SH-SY5Y (cell line): ENCODE data around the gene YY1.

Source experiments
- GATA2 ChIP-seq: IDR thresholded peaks from 2 replicates; pipeline ENCODE4 v1.6.1; 2011; ENCODE audit warnings: mild to moderate bottlenecking, low read depth, low read length
- GATA3 ChIP-seq: IDR thresholded peaks from 2 replicates; pipeline ENCODE4 v1.6.1; 2011; ENCODE audit warnings: low read depth, mild to moderate bottlenecking, low read length, moderate library complexity

YY1 gene

DNA sequence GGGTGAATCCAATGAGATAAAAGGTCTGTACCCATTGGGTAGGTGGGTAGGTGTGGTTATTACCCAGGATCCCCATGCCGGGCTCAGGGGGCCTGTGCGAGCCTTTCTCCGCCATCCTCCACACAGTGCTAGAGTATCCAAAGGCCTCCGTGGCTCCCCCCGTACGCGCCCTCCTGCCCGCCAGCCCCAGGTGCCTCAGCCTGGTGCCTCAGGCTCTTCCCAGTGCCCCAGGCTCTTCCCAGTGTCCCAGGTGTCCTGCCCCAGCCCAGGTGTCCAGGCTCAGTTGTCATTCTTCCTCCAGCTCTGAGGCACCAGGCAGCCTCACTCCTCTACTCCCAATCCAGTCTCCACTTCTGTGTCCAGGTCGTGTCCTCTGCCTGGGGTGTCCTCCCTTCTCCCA is 27.6 kb upstream of the YY1 start:
- TF ChIP-seq GATA3 (no peak), GATA2 (no peak)

DNA sequence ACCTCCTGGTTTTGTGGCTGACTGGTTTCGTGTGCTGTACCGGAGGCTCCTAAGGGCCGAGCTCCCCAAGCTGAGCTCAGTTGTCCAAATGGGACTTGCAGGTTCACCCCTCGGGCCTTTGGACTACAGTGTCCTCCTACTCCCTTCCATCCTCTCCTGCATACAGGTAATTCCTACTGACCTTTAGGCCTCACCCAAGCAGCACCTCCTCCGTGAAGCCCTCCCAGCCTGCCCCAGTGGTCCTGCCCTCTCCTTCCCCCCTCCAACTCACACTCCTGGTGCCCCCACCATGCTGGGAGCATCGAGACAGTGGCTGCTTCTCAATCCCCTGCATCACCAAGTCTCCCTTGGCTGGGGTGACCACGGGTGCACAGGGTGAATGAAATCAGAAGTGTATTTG is 27.1 kb upstream of the YY1 start:
- TF ChIP-seq GATA3 (no peak), GATA2 (no peak)

DNA sequence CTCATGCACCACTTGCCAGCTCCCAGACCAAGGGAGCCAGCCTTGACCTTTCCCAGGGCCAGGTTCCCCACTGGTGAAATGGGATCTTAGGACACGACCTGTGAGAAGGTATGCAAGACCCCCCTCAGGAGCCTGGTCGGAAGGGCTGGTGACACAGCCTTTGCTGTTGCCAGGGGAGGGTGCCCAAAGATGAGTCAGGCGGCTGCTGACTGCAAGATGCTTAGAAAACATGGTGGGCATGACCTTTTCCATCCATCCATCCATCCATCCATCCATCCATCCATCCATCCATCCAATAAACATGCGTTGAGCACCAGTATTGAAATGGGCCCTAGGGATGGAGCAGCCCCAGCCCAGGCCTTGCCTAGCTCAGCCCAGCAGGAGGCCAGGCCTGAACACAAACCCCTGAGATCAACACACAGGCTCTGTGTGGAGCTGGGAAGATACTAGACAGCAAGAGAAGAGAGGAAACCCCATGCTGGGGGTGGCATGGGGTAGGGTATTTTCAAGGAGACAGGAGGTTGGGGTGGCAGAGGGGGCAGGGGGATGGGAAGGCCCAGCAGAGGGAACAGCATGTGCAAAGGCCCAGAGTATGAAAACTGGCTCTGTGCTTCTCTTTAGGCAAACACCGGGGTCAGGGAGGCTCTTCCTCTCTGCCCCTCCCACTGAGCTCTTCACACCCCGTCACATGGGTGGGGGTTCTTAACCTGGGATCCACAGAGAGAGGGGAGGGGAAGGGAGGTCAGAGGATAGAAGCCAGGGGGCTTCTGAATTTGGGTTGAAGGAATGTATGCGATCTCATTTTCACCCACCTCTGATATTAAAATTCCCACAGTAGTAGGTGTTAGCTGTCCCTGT is 26.2 kb upstream of the YY1 start:
- no peak for TF ChIP-seq GATA2
- no peak for TF ChIP-seq GATA3

DNA sequence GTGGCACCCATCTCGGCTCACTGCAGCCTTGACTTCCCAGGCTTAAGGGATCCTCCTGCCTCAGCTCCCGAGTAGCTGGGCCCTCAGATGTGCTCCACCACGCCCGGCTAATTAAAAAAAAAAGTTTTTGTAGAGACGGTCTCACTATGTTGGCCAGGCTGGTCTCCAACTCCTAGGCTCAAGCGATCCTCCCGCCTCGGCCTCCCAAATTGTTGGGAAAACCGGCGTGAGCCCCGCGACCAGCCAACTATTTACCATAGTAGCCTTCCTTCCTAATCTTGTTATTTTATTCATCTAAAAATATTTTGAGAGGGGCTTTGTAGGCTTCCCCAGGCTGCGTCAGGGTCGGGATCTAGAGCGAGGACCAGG is 25.4 kb upstream of the YY1 start:
- TF ChIP-seq GATA2 (no peak), GATA3 (no peak)

DNA sequence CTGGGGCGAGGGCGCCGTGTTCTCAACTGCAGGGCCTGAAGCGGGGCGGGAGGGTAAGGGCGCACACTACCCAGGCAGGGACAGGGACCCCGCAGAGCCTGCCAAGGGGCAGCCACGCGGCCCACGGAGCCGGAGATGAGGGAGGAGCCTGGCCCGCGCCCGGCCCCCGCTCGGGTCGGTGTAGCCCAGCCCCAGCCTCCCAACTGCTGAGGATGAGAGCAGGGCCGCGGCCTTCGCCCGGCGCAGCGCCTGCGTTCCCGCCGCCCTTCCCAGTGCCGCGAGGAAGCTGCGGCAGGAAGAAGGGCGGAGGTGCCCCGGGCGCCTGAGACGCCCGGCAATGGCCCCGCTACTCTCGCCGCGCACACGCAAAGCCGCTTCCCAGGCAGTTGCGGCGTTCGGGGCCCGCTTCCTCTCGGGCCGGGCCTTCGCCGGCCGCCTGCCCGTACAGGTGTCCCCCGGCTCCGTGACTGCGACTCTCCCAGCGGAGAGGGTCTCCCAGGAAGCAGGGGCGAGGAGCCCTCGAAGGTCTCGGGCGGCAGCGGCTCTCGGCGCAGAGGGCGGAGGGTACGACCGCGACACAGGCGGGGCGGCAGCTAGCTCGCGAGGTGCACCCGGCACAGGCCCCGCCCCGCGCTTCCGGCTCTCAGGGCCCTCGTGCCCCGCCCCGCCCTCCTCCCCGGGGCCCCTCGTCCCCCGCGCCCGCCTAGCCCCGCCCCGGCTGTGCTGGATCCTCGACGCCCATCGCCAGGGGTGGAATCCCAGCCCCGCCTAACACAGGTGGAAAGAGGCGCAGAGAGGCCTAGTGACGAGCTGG is 24.8 kb upstream of the YY1 start:
- TF ChIP-seq GATA3 = no peak
- no peak for TF ChIP-seq GATA2

DNA sequence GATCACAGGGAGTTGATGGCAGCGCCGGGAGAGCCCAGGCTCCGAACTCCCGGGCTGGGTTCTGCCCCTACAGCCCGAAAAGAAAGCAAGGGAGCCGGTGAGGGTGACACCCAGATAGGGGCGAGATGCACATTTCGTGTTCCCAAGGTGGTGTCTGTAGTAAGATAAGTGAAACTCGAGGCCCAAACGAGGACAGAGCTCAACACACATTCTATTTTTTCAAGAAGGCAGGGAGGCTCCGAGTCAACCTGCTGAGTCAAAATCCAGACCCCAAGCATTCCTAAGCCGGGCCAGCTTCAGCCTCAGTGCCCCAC is 24.2 kb upstream of the YY1 start:
- TF ChIP-seq GATA2 = no peak
- no peak for TF ChIP-seq GATA3

DNA sequence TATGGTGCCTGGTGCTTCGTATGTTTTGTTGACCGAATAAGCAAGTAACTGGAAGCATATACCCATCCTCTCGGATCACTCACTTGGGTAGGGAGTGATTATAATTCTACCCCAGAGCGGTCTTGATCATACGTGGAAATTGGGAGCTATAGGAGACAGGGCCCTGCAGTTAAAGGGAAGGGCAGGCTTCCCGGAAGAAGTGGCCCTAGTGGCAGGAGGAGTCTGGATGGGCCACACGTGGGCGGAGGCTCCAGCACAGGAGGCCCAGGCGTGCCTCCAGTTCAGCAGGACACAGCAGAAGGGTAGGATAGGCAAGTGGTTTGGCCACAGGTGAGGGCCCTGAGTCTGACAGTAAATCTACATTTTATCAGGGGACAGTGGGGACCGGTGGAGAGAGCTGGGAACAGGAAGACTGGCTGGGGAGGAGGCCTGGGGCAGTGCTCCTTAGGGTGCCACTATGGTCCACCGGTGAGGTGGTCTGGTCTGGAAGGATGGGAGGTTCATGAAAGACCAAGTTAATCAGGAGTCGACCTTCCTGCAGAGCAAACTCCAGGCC is 23.5 kb upstream of the YY1 start:
- TF ChIP-seq GATA3 = no peak

DNA sequence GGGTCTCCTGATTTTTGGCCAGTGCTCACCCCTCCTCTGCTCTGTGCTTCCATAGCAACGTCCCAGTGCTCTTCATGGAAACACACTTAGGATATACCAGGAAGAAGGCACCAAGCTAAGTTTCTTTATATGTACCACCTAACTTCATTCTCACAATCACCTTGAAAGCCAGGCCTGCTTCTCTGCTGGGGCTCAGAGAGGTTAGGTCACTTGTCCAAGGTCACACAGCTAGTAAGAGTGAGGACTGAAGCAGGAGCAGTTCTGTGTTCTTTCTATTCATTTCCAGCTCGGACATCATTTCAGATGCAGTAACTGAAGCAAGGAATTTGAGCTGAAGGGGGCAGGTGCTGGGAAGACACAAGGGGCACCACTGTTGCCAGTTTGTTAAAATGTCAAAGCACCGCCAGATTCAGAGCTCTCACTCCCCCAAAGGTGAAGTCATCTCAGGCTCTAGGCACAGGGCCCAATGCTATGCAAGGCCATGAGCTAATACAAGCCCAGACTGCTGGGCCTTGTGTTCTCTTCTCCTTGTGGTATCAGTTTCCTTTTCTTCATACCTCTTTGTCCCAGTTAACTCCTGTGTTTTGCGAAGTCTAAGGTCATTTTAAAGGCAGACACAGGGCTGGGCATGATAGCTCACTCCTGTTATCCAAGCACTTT is 19.7 kb upstream of the YY1 start:
- TF ChIP-seq GATA3 = no peak
- TF ChIP-seq GATA2 = no peak

DNA sequence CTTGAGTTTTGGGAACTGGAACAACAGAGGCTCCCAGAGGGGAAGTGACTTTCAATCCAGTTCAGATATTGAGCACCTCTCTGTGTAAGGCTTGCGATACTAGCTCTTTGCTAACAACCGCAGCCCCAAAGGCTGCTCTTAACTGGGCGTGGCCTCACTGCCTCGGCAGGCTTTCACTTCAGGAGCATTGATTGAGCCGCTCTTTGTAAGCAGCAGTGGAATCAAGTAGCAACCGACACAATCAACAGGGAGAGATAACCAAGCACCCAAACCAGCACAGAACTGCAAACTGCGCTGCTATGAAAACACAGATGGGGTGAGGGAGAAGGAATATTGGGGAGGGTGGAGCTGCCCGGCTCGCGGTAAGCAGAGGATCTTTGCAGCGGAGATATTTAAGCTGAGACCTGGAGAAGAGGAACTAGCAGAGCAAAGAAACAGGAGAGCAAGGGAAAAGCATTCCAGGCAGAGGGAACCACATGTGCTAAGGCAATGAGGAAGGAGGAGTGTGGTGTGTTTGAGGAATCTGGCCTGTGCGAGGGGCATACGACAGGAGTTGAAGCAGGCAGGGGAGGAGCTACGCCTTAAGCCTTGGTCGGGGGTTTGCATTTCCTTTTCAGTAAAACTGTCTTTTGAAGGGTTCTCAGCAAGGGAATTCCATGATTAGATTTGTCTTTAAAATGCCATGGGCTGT is 17.3 kb upstream of the YY1 start:
- TF ChIP-seq GATA2 (no peak), GATA3 (no peak)

DNA sequence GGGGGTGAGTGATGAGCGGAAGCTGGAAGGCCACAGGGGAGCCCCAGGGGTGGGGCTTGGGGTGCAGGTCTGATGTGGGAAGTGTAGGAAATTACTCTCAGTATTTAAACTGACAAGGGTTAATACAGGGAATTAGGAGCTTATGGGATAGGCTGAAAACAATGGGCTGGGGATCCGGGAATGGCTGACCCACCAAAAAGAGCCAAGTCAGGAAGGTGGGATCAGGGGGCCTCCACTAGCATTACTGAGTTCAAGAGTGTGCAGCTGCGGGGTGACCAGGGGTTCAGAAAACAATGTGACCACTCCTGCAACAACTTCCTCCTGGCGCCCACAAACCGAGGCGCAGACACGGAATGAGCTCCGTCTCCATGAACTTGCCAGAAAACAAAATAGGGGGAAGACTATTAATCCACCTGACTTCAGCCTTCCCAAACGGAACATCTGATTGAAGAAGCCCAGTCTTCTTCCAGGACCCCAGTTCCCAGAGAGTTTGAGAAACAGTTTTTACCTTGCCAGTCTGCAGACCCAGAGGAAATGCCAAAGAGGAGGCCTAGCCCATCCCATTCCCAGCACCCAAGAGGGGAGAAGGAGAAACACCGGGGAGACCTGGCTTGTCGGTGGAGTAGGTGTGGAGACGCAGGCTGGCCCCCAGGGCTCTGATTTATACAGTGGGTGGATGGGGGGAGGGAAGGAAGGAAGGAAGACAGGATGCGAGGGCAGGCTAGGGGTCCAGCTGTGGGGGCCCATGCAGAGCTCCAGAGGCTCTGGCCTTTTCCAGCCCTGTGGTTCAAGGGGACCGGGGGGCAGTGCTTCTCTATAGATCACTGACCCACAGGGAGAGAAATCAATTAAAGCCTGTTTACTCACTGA is 16.5 kb upstream of the YY1 start:
- no peak for TF ChIP-seq GATA3
- TF ChIP-seq GATA2 = no peak

DNA sequence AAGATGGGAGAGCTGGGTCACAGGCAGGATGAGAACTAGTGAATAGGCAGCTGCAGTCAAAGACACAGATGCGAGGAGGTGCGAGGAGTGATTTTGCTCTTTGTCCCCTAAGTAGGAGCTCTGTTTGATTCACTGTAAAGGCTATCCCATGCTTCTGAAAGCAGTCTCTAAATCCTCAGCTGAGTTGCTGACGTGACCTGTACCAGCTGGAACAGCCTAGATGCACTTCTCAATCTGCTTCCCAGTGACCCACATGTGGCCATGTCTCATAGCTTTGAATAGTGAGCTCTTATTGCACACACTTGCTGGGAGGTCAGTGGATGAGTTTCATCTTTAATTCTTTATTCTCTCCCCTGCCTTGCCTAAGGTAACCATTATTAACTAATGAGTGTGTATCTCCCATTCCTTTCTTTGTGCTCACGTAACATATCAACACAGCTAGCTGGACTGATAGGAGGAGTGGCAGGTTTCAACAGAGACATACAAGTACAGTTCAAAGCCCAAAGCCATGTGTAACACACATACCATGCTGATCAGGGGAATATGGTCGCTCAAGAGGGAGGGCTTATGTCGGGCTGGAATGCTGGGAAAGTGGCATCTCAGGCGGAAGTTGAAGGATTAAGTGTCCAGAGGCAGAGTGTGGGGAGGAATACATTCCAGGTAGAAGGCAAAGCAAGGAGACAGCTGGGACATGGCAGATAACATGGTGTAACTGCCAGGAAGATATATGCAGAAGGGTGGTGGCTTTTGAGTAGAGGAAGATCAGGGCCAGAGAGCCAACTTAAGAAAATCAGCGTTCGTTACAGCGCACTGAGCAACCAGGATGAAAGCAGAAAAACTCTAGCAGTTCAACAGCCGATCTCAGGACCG is 15.4 kb upstream of the YY1 start:
- TF ChIP-seq GATA2 (no peak), GATA3 (no peak)

DNA sequence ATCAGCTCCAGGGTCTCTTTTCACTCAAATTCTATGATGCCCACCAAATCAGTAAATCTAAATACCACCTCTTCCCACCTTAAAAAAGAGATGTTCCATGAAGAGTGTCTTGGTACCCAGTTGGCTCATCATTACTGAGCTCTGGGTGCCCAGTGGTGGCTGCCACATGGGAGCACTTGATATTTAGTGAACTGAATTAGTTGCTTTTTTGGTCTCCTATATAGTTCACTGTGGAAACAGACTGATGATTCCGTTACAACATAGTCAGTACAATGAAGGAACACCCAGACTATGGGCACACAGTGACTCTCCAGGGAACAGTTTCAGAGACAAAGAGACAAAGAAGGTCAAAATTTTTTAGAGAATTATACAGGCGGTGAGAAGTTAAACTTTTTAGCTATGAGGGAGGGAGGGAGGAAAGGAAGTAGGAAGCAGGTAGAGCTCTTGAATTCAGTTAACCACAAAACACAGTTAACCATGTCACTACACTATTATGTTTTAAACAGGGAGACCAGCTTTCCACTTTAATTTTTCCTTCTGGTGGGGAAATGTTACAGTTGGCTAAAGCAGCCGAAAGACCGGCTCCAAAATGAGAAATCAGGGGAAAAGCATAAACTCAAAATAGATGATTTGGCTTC is 14.6 kb upstream of the YY1 start:
- TF ChIP-seq GATA2 (no peak), GATA3 (no peak)
